Measurements from ENCODE around the gene SDC3.

SDC3 gene

GRCh38 chr1:30903343-30904034 is 5.1 kb downstream of the SDC3 start:
- FAIRE-seq: no peak

DNA sequence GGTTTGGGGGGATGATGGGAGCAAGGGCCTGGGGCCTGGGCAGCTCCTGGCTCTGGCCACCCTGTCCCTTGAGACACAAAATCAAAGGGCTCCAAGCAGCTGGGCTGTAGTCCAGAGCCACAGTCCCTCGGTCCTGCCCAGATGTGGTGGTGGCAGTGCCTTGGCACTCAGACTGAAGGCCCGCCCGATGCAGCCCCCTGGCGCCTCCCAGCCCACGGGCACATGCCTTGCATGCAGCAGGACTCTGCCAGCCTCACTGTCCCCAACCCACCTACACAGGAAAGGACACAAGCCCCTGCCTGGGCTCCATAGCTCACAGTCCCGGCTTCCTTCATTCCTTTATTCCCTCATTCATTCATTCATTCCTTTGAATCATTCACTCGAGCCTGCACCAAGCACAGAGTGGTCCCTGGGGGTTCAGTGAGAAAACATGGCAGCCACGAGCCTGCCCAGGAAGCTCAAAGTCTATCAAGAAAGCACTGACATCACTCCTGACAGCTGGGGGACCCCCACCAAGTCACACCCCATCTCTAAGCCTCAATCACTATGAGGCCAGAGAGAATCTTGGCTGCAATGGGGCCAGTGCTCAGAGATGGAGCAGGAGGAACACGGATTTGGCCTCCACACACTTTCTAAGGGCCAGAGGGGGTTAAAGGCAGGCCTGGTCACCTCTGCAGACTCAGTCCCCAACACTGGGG is 5.8 kb downstream of the SDC3 start:
- no peak for FAIRE-seq

DNA sequence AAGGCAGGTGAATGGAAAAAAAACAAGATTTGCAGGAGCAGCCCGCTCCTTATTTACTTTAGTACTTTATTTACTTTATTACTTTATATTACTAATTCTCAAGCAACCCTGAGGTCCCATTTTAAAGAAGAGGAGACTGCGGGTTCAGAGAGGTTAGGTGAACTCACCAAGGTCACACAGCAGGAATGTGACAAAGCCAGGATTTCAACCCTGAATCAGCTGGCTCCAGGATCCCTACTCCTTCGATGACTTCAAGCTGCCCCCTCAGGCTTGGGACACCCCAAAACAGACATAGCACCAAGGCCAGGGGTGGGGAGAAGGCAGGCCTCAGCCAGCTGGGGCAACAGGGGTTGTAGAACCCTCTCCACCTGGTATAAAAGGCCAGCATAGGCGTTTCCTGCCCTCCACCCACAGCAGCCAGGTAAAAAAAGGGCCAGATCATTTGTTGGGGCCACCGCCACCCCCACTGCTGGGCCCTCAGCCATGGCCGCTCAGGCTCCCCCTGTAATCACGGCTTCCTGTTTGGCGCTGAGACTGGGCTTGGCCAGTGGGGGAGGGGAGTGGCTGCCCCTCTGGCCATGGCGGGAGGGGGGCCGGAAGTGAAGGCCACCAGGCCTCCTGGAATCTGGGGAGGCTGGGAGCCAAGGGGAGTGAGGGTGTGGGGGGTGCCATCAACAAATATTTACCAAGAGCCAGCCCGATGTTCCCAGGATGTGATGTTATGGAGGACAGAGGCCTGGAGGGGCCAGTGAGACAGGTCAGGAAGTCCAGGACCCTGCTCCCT is 6.6 kb downstream of the SDC3 start:
- no peak for FAIRE-seq

DNA sequence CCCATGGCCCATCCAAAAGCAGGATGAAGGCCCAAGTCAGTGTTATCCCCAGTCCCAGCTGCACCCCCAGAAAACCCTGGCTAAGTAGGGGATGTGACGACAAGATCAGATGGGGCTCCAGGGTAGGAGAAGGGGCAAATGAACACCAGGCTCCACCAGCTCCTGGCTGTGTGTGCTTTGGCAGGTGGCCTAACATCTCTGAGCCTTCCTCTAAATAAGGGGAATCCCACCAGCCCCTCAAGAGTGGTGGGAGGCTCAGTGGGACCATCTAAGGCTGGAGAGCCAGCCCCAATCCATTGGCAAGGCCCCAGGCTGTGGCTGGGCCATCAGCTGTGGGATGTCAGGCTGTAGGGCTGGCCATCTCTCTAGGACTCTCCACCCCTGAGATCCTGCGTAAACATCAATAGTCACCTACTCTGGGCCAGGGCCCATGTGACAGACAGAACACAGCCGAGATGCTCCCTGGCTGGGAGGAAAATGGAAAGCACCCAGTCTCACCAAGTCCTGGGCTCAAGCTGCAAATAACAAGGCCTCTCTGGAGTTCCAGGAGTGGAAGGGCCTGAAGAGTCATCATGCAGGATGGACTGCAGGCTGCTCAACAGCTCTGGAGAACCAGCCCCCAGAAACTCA is 7.5 kb downstream of the SDC3 start:
- no peak for FAIRE-seq

- FAIRE-seq: no peak
These were observed 8.1 kb downstream of the SDC3 start for GRCh38 chr1:30900486-30900885.

DNA sequence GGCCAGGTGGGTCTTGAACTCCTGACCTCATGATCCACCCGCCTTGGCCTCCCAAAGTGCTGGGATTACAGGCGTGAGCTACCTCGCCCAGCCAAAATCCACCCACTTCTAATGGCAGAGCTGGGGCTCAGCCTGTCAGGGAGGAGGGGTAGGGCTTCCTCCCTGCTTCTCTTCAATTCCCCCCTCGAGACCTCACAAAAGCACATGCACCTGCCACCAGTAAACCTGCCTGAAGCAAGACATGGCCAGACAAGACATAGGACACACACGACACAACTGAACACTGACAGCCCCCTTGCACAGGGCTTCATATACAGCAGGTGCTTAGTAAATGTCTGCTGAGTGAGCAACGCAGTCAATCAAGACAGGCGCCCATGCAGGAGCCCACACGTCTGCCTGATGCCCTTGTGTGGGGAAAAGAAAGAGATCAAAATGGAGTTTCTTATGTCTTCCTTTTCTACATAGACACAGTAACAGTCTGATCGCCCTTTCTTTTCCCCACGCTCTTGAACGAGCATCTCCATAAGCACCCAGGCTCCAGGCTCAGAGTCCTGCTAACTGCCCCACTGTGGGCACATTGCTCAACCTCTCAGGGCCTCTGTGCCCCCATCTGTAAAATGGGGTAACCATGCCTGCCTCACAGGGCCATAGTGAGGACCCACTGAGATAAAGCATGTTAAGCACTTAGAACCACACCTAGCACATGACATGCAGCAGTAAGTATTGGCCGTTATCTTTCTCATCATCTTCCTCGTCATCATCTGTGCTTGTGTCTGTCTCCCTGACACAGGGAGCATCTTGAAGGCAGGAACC is 8.8 kb downstream of the SDC3 start:
- FAIRE-seq: no peak

GRCh38 chr1:30898031-30898815 is 10.3 kb downstream of the SDC3 start:
- FAIRE-seq: no peak

- FAIRE-seq: no peak
These were observed 11.7 kb downstream of the SDC3 start for GRCh38 chr1:30896905-30897304.

DNA sequence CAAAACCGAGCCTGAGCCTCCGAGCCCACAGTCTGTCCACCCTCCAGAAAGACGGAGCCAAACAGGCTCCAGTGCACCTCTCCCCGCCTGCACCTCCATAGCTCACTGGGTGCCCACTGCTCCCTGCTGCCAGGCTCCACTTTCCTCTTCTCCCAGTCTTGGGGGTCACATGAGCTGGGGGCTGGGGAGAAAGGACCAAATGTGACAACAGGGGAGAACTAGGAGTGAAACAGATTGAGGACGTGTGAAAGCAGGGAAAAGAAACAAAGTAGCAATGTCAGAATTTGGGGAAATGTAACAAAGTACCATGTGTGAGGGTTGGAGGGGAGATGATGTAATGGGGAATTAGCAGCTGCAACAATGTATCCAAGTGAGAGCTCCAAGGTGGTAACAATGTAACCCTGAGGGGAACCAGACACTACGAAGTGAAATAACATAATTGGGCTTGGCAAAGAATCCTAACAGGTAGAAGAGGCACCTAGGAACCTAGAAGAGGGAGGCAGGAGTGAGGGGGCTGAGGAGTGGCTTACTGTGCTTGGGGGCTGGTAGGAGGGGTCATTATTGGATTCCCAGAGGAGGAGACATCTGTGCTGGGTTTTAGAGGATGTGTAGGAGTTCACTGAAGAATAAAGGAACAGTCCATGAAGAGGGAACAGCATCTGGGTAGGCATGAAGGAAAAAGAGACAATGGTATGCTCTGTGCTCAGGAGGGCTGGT is 12.5 kb downstream of the SDC3 start:
- FAIRE-seq: no peak

GRCh38 chr1:30895382-30895943 is 13.1 kb downstream of the SDC3 start:
- FAIRE-seq: no peak

GRCh38 chr1:30894508-30894973 is 14.0 kb downstream of the SDC3 start:
- FAIRE-seq: no peak

DNA sequence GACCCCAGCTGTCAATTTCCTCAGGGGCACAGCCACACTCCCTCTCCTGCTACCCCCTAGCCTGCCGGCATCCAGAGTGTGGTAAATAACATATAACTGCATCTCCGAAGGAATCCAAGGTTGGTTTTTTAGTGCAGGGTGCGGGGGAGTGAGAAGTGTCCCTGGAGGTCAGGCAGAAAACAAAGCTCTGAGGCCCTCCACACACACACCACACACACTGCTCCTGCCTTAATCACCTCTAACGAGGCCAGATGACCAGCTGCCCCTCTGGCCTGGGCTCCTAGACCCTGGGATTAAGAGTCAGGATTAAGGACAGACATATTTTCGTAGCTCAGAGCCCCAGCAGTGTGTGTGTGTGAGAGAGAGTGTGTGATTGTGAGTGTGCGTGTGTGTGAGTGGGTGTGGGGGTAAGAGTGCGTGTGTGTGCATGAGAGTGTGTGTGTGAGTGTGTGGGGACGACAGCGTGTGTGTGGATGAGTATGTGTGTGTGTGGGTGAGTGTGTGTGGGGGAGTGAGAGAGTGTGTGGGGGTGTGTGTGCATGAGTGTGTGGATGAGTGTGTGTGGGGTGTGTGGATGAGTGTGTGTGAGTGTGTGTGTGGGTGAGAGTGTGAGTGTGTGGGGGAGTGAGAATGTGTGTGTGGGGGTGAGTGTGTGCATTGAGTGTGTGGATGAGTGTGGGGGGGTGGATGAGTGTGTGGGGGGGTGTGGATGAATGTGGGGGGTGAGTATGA is 14.6 kb downstream of the SDC3 start:
- FAIRE-seq: no peak

DNA sequence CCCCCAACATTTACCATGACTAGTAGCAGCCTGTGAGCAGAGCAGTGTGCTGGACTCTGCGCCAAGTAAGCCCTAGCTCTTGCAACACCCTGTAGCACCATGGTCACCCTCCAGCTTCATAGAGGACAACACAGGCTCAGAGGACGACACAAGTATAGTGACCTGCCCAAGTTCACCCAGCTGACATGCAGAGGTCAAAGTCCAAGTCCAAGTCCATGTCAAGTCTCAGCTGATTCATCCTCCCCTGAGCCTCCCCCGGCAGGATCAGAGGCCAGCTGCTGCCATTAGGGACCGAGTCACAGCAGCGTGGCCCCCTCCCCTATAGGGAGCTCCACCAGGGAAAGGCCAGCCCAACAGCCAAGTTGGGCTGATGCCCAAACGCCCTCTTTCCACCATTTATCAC is 15.9 kb downstream of the SDC3 start:
- no peak for FAIRE-seq

DNA sequence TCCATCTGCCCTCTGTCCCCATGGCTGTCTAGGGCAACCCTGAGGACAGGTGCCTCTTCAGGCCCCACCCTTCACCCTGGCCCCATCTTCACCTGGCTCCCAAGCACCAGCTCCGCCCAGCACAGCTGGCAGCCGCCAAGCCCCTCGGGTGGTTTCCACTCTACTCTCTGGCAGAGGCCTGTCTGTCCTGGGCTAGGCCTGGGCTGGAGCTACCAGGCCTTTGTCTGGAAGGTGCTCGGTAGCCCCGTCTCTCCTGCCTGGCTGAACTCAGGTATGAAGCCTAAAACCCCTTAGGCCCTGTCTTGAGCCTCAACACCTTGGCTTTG is 17.4 kb downstream of the SDC3 start:
- FAIRE-seq: no peak

DNA sequence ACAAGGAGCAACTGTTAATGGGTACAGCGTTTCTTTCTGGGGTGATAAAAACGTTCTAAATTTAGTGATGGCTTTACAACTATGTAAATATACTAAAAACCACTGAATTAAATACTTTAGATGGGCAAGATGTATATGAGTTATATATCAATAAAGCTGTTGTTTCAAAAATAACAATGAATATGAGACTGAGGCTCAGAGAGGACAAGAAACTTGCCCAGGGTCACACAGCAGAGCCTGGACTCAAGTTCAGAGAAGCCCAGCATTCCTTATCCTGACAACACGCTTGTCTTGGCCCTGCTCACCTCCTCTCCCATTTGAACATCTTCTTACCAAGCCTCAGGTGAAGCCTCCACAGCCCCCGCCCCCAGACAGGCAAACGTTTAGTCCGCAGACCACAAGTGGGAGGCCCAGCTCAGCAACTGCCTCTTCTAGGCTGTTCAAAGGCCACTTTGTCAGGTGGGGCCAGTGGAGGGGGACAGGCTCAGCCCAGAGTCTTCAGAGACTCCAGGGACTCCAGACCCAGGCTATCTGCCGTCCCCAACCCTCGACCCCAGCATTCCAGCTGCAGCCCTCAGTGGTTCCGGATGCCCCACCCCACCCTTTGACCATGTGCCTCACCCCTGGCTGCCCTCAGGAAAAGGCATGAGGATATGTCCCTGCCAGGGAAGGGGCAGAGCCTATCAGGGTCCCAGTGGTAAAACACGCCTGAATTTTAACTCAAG is 17.9 kb downstream of the SDC3 start:
- no peak for FAIRE-seq

GRCh38 chr1:30889511-30889910 is 19.0 kb downstream of the SDC3 start:
- FAIRE-seq: no peak

GRCh38 chr1:30888975-30889374 is 19.6 kb downstream of the SDC3 start:
- FAIRE-seq: no peak

- no peak for FAIRE-seq
These were observed 20.2 kb downstream of the SDC3 start for GRCh38 chr1:30888391-30888790.
